ENCODE data around the gene TOM1L1.

Gene TOM1L1

DNA sequence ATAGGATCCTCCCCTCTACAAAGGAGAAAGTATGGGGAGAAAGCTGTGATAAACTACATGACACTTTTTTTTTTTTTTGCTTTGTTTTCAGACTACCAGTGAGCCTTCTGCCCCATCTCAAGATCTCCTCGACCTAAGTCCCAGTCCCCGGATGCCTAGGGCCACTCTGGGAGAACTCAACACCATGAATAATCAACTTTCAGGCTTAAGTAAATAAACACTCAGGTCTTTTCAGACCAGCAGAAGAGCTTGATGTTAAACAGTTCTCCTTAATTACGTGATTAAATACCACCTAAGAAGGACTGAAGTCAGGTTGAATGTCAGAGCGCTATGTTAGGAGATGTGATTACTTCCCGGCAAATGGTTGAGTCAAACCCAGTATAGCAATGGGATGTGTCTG, 36.4 kb downstream of the TOM1L1 start:
- Histone ChIP-seq H3K36me3 (ENCODE audit: control insufficient read depth in 2 of 2, insufficient read depth in 1 of 2, low read length in 2 of 2) (peaks cover 33 to 69% of the 10 kb centered on the region in 2 experiments), H3K9me3 (ENCODE audit: control insufficient read depth, insufficient read depth, low read depth, low read length) (no peaks in the 10 kb centered on the region), H3K27ac (ENCODE audit: extremely low read depth, low read depth, low read length) (no peak overlapping the region), H3K4me1 (ENCODE audit: control insufficient read depth, insufficient read depth, low read length) (peaks cover 5% of the 10 kb centered on the region; the same call in 1 of the 2 replicates), H3K4me3 (ENCODE audit: low read depth, low read length) (no peak overlapping the region)
- TF ChIP-seq TCF7L2 (IDR thresholded peaks at IDR 0.05; ENCODE audit: borderline replicate concordance, low read depth, low read length) (0 out of 2 replicates have a peak, but pooled peaks have one; percentile 18), ZNF792 (tag by site-specific recombination; IDR thresholded peaks at IDR 0.05) (no peak), ZXDB (tag by site-specific recombination; IDR thresholded peaks at IDR 0.05) (peak; percentile 33; the same call in 1 of the 2 replicates), WT1 (tag by site-specific recombination; IDR thresholded peaks at IDR 0.05) (peak; percentile 52; the same call in 1 of the 2 replicates), OSR2 (tag by site-specific recombination; IDR thresholded peaks at IDR 0.05) (0 out of 2 replicates have a peak, but pooled peaks have one; percentile 21)
- POLR2A ChIA-PET: no interaction called here
- CTCF ChIA-PET: no interaction called here

- Histone ChIP-seq H3K4me1 (ENCODE audit: control insufficient read depth, insufficient read depth, low read length) (peaks cover 5% of the 10 kb centered on the region; the same call in 1 of the 2 replicates), H3K4me3 (ENCODE audit: low read depth, low read length) (no peak overlapping the region), H3K27ac (ENCODE audit: extremely low read depth, low read depth, low read length) (no peak overlapping the region), H3K36me3 (ENCODE audit: control insufficient read depth in 2 of 2, insufficient read depth in 1 of 2, low read length in 2 of 2) (peaks cover 33 to 69% of the 10 kb centered on the region in 2 experiments), H3K9me3 (ENCODE audit: control insufficient read depth, insufficient read depth, low read depth, low read length) (no peaks in the 10 kb centered on the region)
- POLR2A ChIA-PET: no interaction called here
- CTCF ChIA-PET: no interaction called here
- no peak for TF ChIP-seq HIC1 (tag by site-specific recombination; IDR thresholded peaks at IDR 0.05)
- no peak for TF ChIP-seq ZNF354C (tag by site-specific recombination; IDR thresholded peaks at IDR 0.05; ENCODE audit: borderline replicate concordance, low read depth)
- TF ChIP-seq ZNF707 (tag by site-specific recombination; IDR thresholded peaks at IDR 0.05): no peak
- TF ChIP-seq, protein P1, sequence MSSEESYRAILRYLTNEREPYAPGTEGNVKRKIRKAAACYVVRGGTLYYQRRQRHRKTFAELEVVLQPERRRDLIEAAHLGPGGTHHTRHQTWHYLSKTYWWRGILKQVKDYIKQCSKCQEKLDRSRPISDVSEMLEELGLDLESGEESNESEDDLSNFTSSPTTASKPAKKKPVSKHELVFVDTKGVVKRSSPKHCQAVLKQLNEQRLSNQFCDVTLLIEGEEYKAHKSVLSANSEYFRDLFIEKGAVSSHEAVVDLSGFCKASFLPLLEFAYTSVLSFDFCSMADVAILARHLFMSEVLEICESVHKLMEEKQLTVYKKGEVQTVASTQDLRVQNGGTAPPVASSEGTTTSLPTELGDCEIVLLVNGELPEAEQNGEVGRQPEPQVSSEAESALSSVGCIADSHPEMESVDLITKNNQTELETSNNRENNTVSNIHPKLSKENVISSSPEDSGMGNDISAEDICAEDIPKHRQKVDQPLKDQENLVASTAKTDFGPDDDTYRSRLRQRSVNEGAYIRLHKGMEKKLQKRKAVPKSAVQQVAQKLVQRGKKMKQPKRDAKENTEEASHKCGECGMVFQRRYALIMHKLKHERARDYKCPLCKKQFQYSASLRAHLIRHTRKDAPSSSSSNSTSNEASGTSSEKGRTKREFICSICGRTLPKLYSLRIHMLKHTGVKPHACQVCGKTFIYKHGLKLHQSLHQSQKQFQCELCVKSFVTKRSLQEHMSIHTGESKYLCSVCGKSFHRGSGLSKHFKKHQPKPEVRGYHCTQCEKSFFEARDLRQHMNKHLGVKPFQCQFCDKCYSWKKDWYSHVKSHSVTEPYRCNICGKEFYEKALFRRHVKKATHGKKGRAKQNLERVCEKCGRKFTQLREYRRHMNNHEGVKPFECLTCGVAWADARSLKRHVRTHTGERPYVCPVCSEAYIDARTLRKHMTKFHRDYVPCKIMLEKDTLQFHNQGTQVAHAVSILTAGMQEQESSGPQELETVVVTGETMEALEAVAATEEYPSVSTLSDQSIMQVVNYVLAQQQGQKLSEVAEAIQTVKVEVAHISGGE (tag by site-specific recombination; conservative IDR thresholded peaks at IDR 0.05; ENCODE audit: low read depth): no peak
- TF ChIP-seq ZNF843 (tag by site-specific recombination; IDR thresholded peaks at IDR 0.05): no peak
- no peak for TF ChIP-seq ZNF23 (tag by site-specific recombination; IDR thresholded peaks at IDR 0.05; ENCODE audit: borderline replicate concordance)
- TF ChIP-seq ZNF391 (tag by site-specific recombination; IDR thresholded peaks at IDR 0.05; ENCODE audit: borderline replicate concordance, low read depth): no peak
- no peak for TF ChIP-seq ZNF777 (tag by site-specific recombination; IDR thresholded peaks at IDR 0.05; ENCODE audit: borderline replicate concordance)
- TF ChIP-seq, protein P2, sequence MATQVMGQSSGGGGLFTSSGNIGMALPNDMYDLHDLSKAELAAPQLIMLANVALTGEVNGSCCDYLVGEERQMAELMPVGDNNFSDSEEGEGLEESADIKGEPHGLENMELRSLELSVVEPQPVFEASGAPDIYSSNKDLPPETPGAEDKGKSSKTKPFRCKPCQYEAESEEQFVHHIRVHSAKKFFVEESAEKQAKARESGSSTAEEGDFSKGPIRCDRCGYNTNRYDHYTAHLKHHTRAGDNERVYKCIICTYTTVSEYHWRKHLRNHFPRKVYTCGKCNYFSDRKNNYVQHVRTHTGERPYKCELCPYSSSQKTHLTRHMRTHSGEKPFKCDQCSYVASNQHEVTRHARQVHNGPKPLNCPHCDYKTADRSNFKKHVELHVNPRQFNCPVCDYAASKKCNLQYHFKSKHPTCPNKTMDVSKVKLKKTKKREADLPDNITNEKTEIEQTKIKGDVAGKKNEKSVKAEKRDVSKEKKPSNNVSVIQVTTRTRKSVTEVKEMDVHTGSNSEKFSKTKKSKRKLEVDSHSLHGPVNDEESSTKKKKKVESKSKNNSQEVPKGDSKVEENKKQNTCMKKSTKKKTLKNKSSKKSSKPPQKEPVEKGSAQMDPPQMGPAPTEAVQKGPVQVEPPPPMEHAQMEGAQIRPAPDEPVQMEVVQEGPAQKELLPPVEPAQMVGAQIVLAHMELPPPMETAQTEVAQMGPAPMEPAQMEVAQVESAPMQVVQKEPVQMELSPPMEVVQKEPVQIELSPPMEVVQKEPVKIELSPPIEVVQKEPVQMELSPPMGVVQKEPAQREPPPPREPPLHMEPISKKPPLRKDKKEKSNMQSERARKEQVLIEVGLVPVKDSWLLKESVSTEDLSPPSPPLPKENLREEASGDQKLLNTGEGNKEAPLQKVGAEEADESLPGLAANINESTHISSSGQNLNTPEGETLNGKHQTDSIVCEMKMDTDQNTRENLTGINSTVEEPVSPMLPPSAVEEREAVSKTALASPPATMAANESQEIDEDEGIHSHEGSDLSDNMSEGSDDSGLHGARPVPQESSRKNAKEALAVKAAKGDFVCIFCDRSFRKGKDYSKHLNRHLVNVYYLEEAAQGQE (tag by site-specific recombination; IDR thresholded peaks at IDR 0.05): no peak
- TF ChIP-seq ZNF302 (tag by site-specific recombination; IDR thresholded peaks at IDR 0.05; ENCODE audit: low read depth): no peak
- TF ChIP-seq OVOL3 (tag by site-specific recombination; IDR thresholded peaks at IDR 0.05): no peak
- TF ChIP-seq ZFHX2 (tag by site-specific recombination; conservative IDR thresholded peaks at IDR 0.05): no peak
- no peak for TF ChIP-seq ZNF837 (tag by site-specific recombination; IDR thresholded peaks at IDR 0.05)
- TF ChIP-seq KLF7 (tag by site-specific recombination; IDR thresholded peaks at IDR 0.05; ENCODE audit: borderline replicate concordance): no peak
- TF ChIP-seq, protein P3, sequence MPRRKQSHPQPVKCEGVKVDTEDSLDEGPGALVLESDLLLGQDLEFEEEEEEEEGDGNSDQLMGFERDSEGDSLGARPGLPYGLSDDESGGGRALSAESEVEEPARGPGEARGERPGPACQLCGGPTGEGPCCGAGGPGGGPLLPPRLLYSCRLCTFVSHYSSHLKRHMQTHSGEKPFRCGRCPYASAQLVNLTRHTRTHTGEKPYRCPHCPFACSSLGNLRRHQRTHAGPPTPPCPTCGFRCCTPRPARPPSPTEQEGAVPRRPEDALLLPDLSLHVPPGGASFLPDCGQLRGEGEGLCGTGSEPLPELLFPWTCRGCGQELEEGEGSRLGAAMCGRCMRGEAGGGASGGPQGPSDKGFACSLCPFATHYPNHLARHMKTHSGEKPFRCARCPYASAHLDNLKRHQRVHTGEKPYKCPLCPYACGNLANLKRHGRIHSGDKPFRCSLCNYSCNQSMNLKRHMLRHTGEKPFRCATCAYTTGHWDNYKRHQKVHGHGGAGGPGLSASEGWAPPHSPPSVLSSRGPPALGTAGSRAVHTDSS (tag by site-specific recombination; IDR thresholded peaks at IDR 0.05): no peak
- no peak for TF ChIP-seq KLF16 (tag by site-specific recombination; IDR thresholded peaks at IDR 0.05)
- no peak for TF ChIP-seq ZNF660 (tag by site-specific recombination; IDR thresholded peaks at IDR 0.05)
- no peak for TF ChIP-seq ZNF292 (tag by site-specific recombination; IDR thresholded peaks at IDR 0.05; ENCODE audit: borderline replicate concordance, low read depth)
- TF ChIP-seq BCL6B (tag by site-specific recombination; IDR thresholded peaks at IDR 0.05): no peak
These were observed 36.8 kb downstream of the TOM1L1 start for GRCh38 chr17:54937426-54937825.
